ENCODE measurements around the gene LMO7.

DNA sequence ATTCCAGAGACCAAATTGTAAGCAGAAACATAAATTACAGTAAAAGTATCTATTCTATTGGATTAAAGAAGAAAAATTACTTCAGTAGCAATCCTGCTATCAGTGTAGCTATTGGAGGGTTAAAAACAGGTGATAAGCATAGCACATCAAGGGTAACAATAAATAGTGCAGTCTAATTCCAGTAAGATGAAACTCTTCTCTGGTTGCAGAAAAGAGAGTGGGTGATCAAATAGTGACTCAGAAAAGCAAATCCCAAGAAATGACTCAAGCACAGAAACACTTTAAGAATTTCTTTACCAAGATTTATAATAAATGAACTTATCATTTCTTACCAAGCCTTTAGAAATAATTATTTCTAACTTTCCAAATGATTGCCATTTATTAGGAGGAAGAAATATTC is 135.7 kb downstream of the LMO7 start:
- TF ChIP-seq, protein P1, sequence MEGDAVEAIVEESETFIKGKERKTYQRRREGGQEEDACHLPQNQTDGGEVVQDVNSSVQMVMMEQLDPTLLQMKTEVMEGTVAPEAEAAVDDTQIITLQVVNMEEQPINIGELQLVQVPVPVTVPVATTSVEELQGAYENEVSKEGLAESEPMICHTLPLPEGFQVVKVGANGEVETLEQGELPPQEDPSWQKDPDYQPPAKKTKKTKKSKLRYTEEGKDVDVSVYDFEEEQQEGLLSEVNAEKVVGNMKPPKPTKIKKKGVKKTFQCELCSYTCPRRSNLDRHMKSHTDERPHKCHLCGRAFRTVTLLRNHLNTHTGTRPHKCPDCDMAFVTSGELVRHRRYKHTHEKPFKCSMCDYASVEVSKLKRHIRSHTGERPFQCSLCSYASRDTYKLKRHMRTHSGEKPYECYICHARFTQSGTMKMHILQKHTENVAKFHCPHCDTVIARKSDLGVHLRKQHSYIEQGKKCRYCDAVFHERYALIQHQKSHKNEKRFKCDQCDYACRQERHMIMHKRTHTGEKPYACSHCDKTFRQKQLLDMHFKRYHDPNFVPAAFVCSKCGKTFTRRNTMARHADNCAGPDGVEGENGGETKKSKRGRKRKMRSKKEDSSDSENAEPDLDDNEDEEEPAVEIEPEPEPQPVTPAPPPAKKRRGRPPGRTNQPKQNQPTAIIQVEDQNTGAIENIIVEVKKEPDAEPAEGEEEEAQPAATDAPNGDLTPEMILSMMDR (IDR thresholded peaks at IDR 0.05): no peak
- TF ChIP-seq EZH2 (IDR thresholded peaks at IDR 0.05) (no peak), EZH2phosphoT487 (IDR thresholded peaks at IDR 0.05) (no peak)
